ENCODE data around the gene TMEM132E.
A peak's percentile ranks its signal among the peaks of the same experiment; 100 is the strongest.

Gene TMEM132E

GRCh38 chr17:34609210-34609609 is 29.8 kb downstream of the TMEM132E start:
- Histone ChIP-seq H3K9me3 (ENCODE audit: control insufficient read depth, insufficient read depth, low read depth, low read length) (no peaks in the 10 kb centered on the region), H3K4me1 (ENCODE audit: control insufficient read depth, insufficient read depth, low read length) (peaks cover 32% of the 10 kb centered on the region), H3K4me3 (ENCODE audit: low read depth, low read length) (no peak overlapping the region), H3K36me3 (ENCODE audit: control insufficient read depth in 2 of 2, insufficient read depth in 1 of 2, low read length in 2 of 2) (no peaks in the 10 kb centered on the region), H3K27ac (ENCODE audit: extremely low read depth, low read depth, low read length) (no peak overlapping the region)
- ChIA-PET CTCF (interaction anchor here (0.6 to 1.9 kb wide), 9 partner anchors 12 to 511 kb away, joined by 3 to 5 read pairs (median 3); partner anchors contain the start of gene RAD51D), POLR2A (interaction anchor here (1.1 to 1.2 kb wide), 2 partner anchors 28 to 30 kb away, joined by 3 to 5 read pairs; partner anchors contain the start of gene TMEM132E)
- TF ChIP-seq ZNF416 (tag by site-specific recombination; IDR thresholded peaks at IDR 0.05) (no peak), KLF17 (tag by site-specific recombination; IDR thresholded peaks at IDR 0.05) (peak; percentile 66; the same call in 1 of the 2 replicates), BCL6B (tag by site-specific recombination; IDR thresholded peaks at IDR 0.05) (no peak), KLF9 (tag by site-specific recombination; IDR thresholded peaks at IDR 0.05; ENCODE audit: low read depth) (peak; percentile 43; the same call in 1 of the 2 replicates), ZNF311 (tag by site-specific recombination; IDR thresholded peaks at IDR 0.05; ENCODE audit: borderline replicate concordance) (no peak), ZNF10 (tag by site-specific recombination; IDR thresholded peaks at IDR 0.05) (peak; percentile 87; the same call in 1 of the 2 replicates), PATZ1 (tag by site-specific recombination; IDR thresholded peaks at IDR 0.05) (peak; percentile 78), MZF1 (tag by site-specific recombination; IDR thresholded peaks at IDR 0.05; ENCODE audit: borderline replicate concordance) (no peak), ZNF175 (tag by site-specific recombination; IDR thresholded peaks at IDR 0.05) (no peak), ZBTB17 (tag by site-specific recombination; IDR thresholded peaks at IDR 0.05) (peak; percentile 62), BCL11B (tag by site-specific recombination; IDR thresholded peaks at IDR 0.05; ENCODE audit: low read depth) (no peak), ZNF223 (tag by site-specific recombination; IDR thresholded peaks at IDR 0.05) (no peak), ZNF140 (tag by site-specific recombination; IDR thresholded peaks at IDR 0.05) (no peak), GLIS1 (tag by site-specific recombination; IDR thresholded peaks at IDR 0.05) (peak; percentile 92), ZNF843 (tag by site-specific recombination; IDR thresholded peaks at IDR 0.05) (no peak), CTCF (tag by site-specific recombination; IDR thresholded peaks at IDR 0.05) (no peak), SP7 (tag by site-specific recombination; IDR thresholded peaks at IDR 0.05) (peak; percentile 65), ZNF473 (tag by site-specific recombination; IDR thresholded peaks at IDR 0.05) (no peak)
- TF ChIP-seq, protein P1, sequence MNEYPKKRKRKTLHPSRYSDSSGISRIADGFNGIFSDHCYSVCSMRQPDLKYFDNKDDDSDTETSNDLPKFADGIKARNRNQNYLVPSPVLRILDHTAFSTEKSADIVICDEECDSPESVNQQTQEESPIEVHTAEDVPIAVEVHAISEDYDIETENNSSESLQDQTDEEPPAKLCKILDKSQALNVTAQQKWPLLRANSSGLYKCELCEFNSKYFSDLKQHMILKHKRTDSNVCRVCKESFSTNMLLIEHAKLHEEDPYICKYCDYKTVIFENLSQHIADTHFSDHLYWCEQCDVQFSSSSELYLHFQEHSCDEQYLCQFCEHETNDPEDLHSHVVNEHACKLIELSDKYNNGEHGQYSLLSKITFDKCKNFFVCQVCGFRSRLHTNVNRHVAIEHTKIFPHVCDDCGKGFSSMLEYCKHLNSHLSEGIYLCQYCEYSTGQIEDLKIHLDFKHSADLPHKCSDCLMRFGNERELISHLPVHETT (tag by site-specific recombination; IDR thresholded peaks at IDR 0.05) = no peak
- TF ChIP-seq, protein P2, sequence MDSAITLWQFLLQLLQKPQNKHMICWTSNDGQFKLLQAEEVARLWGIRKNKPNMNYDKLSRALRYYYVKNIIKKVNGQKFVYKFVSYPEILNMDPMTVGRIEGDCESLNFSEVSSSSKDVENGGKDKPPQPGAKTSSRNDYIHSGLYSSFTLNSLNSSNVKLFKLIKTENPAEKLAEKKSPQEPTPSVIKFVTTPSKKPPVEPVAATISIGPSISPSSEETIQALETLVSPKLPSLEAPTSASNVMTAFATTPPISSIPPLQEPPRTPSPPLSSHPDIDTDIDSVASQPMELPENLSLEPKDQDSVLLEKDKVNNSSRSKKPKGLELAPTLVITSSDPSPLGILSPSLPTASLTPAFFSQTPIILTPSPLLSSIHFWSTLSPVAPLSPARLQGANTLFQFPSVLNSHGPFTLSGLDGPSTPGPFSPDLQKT (IDR thresholded peaks at IDR 0.05; ENCODE audit: borderline replicate concordance, low read depth, low read length) = no peak
- TF ChIP-seq, protein P3, sequence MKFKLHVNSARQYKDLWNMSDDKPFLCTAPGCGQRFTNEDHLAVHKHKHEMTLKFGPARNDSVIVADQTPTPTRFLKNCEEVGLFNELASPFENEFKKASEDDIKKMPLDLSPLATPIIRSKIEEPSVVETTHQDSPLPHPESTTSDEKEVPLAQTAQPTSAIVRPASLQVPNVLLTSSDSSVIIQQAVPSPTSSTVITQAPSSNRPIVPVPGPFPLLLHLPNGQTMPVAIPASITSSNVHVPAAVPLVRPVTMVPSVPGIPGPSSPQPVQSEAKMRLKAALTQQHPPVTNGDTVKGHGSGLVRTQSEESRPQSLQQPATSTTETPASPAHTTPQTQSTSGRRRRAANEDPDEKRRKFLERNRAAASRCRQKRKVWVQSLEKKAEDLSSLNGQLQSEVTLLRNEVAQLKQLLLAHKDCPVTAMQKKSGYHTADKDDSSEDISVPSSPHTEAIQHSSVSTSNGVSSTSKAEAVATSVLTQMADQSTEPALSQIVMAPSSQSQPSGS (tag by site-specific recombination; IDR thresholded peaks at IDR 0.05; ENCODE audit: low read depth) = peak; percentile 39; the same call in 1 of the 2 replicates
- TF ChIP-seq, protein P4, sequence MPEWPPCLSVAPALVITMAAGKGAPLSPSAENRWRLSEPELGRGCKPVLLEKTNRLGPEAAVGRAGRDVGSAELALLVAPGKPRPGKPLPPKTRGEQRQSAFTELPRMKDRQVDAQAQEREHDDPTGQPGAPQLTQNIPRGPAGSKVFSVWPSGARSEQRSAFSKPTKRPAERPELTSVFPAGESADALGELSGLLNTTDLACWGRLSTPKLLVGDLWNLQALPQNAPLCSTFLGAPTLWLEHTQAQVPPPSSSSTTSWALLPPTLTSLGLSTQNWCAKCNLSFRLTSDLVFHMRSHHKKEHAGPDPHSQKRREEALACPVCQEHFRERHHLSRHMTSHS (tag by site-specific recombination; IDR thresholded peaks at IDR 0.05) = no peak
- TF ChIP-seq, protein P5, sequence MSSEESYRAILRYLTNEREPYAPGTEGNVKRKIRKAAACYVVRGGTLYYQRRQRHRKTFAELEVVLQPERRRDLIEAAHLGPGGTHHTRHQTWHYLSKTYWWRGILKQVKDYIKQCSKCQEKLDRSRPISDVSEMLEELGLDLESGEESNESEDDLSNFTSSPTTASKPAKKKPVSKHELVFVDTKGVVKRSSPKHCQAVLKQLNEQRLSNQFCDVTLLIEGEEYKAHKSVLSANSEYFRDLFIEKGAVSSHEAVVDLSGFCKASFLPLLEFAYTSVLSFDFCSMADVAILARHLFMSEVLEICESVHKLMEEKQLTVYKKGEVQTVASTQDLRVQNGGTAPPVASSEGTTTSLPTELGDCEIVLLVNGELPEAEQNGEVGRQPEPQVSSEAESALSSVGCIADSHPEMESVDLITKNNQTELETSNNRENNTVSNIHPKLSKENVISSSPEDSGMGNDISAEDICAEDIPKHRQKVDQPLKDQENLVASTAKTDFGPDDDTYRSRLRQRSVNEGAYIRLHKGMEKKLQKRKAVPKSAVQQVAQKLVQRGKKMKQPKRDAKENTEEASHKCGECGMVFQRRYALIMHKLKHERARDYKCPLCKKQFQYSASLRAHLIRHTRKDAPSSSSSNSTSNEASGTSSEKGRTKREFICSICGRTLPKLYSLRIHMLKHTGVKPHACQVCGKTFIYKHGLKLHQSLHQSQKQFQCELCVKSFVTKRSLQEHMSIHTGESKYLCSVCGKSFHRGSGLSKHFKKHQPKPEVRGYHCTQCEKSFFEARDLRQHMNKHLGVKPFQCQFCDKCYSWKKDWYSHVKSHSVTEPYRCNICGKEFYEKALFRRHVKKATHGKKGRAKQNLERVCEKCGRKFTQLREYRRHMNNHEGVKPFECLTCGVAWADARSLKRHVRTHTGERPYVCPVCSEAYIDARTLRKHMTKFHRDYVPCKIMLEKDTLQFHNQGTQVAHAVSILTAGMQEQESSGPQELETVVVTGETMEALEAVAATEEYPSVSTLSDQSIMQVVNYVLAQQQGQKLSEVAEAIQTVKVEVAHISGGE (tag by site-specific recombination; conservative IDR thresholded peaks at IDR 0.05; ENCODE audit: low read depth) = no peak

All from HEK293 (cell line).